GM18861 (cell line): ENCODE results near the gene KLHL33.

ENCODE experiments used
- ATAC-seq: cut with Tn5 transposase; IDR thresholded peaks from one replicate; pipeline ENCODE4 v1.9.1; 2021; ENCODE audit not compliant: unreplicated experiment

KLHL33 gene

GRCh38 chr14:20435582-20436362 lies at the start of gene KLHL33:
KLHL33 (minus strand) TSS chr14:20436166; CDS start chr14:20435811, 355 bp downstream.
- no peak for ATAC-seq

GRCh38 chr14:20482382-20482781 lies 46.4 kb upstream of the KLHL33 start:
- no peak for ATAC-seq

GRCh38 chr14:20478894-20479293 lies 42.9 kb upstream of the KLHL33 start:
- ATAC-seq = no peak

- ATAC-seq = no peak
These were observed 41.4 kb upstream of the KLHL33 start for GRCh38 chr14:20477211-20477876.

GRCh38 chr14:20476776-20477175 lies 40.8 kb upstream of the KLHL33 start:
- ATAC-seq = no peak

- no peak for ATAC-seq
These were observed 36.7 kb upstream of the KLHL33 start for GRCh38 chr14:20472536-20473169.

GRCh38 chr14:20470603-20470901 lies 34.6 kb upstream of the KLHL33 start:
- no peak for ATAC-seq

GRCh38 chr14:20469890-20470602 lies 34.1 kb upstream of the KLHL33 start:
- peak; percentile 22 for ATAC-seq

- peak; percentile 95 for ATAC-seq
These were observed 33.4 kb upstream of the KLHL33 start, which contains the start of gene PNP for GRCh38 chr14:20469242-20469889. PNP (plus strand) TSS chr14:20469406; CDS start chr14:20469525, 119 bp downstream.

GRCh38 chr14:20468764-20469241 lies 32.8 kb upstream of the KLHL33 start:
- no peak for ATAC-seq

- peak; percentile 91 for ATAC-seq
These were observed 25.5 kb upstream of the KLHL33 start, which contains the start of gene PIP4P1 for GRCh38 chr14:20461225-20462141. PIP4P1 (minus strand) TSS chr14:20461434; CDS start chr14:20461325, 109 bp downstream.

- no peak for ATAC-seq
These were observed 24.7 kb upstream of the KLHL33 start for GRCh38 chr14:20460458-20461224.

GRCh38 chr14:20458031-20458789 lies 22.2 kb upstream of the KLHL33 start:
- ATAC-seq = no peak

- ATAC-seq = no peak
These were observed 21.0 kb upstream of the KLHL33 start for GRCh38 chr14:20456971-20457370.

- ATAC-seq = peak; percentile 29
These were observed 19.7 kb upstream of the KLHL33 start for GRCh38 chr14:20455355-20456300.

- peak; percentile 69 for ATAC-seq
These were observed 18.8 kb upstream of the KLHL33 start, which contains the start of the genes APEX1 and OSGEP for GRCh38 chr14:20454516-20455354. APEX1 (plus strand) TSS chr14:20455226; CDS start chr14:20455646, 420 bp downstream. OSGEP (minus strand) TSS chr14:20454812; CDS start chr14:20454683, 129 bp downstream.
